Stimulated activated CD8-positive, alpha-beta memory T cell treated with anti-CD3 and anti-CD28 coated beads, Interleukin-7, amount 100 ng/mL, for 48 hours (primary cell): Measurements from ENCODE around the gene FUT4.
"Not testable (repeated sequence)": the region's sequence is repeated elsewhere in the genome, so short reads cannot be mapped to it uniquely, and the experiment has no call there.

Experiments
- DNase-seq, 2 donors: peaks; one replicate each; pipeline ENCODE4 v3.0.0-alpha.2; 2020; ENCODE audit warnings: low read depth in 1 of 2; ENCODE audit errors: extremely low read depth in 1 of 2

FUT4 gene

DNA sequence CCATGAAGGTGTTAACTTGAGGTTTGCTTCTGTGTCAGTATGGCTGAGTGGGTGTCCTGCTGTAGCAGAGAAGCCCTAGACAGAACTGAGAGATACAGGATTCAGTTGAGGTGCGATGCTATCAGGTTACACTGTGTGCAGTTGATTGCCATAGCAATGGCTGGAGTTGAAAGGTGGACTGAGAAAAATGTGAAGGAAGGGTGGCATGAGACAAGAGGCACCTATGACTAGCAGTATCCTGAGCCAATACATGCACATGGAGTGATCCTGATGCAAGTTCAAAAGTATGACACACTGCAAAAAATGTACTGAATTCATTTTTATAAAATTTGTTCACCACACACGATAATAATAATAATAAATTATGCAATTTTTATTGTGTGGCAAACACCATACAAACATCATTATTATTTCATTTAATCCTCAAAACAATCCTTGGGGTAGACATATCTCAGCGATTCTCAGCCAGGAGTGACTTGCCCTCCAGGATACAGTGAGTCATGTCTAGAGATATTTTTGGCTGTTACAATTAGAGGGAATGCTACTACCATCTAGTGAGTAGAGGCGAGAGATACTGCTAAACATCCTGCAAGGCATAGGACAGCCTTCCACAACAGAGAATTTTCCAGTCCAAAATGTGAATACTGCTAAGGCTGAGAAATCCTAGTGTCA lies 19.6 kb downstream of the FUT4 start:
- DNase-seq, result no peak

DNA sequence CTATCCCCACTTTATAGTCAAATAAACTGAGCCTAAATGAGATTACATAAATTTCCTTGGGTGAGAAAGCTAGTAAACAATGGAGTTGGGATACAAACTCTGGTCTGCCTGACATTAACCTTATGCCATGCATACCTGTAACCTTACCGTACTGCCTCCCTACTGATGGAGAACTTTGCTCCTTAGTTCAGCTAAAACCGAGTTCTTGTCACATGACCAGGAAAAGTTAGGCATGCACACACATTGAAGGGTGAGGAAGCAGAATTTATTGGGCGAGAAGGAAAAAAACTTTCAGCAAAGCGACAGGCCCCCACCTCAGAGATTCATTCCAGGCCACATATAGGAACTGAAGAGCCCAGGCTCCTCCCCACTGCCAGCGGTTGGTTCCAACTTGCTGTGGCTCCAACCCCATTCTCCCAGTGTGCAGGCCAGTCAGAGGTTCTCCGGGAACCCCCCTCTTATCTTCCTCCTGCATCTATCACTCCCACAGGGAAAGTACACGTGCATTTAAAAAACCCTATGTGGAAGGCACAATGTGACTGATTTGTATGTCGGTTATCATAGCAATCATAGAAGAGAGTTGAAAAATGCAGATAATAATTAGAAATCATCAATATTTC lies 20.2 kb downstream of the FUT4 start:
- DNase-seq, result no peak

DNA sequence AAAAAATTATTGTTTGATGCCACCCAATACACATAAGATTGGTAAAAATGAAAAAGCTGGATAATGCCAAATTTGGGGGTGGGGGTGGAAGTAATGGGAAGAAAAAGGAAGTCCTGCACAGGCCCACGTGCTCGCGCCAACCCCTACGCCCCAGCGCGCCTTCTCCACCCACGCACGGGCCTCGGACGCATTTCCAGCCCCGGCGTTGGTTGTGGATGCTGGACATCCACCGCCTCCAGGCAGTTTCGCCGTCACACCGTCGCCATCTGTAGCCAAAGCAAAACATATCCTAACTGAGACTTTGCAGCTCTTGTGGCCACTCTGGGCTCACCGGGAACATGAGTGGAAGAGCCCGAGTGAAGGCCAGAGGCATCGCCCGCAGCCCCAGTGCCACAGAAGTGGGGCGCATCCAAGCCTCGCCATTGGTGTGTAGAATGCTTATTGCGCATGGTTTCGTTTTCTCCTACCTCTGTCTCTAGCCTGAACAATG lies 23.5 kb downstream of the FUT4 start, which contains the start of gene PIWIL4:
Gene PIWIL4 (plus strand): TSS at position 188 of the 490 bp plus-strand sequence. CDS start 151 bp downstream, at position 339.
- DNase-seq, result no peak

DNA sequence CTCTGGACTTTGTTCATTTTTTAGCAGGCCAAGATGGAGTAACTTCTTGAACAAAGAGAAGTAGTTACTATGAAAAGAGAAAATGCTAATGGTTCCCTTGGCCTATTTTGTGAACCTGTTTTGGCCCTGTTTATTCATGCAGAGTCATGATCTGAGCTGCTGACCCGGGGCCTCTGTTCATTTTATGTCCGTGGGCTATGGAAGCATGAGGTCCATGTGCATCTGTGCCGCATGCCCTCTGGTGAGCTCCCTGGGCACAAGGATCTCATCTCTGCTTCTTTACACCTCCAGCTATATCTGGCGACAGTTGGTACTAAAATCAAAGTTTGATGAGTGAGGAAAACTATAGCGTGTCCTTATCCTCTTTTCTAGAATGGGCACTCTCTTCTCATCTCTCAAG lies 24.5 kb downstream of the FUT4 start:
- no peak for DNase-seq

DNA sequence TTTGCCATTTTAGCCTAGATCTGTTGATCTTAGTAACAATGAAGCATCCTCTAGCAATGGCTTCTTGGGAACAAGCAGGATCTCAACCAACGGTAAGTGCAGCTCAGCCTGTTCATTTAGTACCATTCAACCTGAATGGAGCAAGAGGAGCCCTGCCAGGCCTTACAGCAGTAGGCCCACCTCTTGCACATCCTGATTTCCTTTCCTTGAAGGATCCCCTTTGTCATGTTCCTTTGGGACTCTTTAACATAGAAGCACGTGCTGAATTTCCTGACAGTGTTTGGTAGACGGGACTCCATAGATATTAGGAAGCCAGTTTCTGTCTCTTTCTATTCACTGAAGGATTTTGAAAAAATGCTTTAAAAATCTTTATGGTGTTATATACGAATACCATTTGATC lies 25.0 kb downstream of the FUT4 start:
- no peak for DNase-seq

DNA sequence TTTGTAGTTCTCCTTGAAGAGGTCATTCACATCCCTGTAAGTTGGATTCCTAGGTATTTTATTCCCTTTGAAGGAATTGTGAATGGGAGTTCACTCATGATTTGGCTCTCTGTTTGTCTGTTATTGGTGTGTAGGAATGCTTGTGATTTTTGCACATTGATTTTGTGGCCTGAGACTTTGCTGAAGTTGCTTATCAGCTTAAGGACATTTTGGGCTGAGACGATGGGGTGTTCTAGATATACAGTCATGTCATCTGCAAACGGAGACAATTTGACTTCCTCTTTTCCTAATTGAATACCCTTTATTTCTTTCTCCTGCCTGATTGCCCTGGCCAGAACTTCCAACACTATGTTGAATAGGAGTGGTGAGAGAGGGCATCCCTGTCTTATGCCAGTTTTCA lies 29.3 kb downstream of the FUT4 start:
- DNase-seq, result not testable (repeated sequence)

DNA sequence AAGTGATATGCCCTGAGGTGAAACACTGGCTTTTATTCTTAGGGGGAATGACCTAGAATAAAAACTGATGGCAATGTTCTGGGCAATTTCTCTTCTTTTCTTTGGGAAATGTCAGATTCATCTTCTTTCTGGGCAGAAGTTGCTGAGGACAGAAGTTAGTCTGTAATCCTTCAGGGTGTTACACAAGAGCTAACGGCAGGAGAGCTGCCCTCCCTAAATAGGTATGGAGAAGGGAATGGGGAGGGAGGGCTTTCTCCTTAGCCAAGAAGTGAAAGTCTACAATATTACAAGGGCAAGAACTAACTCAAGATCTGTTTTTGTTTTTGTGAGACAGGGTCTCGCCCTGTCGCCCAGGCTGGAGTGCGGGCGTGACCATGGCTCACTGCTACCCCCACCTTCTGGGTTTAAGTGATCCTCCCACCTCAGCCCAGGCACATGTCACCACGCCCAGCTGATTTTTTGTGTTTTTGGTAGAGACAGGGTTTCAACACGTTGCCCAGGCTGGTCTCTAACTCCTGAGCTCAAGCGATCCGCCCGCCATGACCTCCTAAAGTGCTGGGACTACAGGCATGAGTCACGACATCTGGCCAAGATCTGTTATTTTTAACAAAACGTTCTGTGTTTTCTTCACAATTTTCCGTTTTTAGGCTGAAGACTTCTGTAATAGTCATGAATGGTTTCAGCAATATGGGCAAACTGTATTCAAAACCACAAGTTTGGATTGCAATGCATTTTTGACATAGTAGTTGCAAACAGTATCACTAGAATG lies 30.7 kb downstream of the FUT4 start:
- DNase-seq, result no peak

DNA sequence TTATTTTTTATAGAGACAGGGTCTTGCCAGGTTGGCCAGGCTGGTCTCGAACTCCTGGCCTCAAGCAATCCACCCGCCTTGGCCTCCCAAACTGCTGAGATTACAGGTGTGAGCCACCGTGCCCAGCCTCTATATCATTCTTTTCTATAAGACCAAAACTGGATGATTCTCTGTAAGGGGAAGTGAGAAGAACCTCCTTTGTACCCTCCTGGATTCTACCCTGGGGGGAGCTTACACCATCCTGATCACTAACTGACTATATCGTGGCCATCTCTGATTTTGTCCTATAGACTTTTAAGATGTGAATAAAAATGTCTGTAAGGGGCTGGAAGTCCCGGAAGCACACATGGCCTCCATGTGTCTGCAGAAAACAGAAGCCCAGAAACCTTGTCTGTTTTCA lies 32.6 kb downstream of the FUT4 start:
- DNase-seq, result no peak

DNA sequence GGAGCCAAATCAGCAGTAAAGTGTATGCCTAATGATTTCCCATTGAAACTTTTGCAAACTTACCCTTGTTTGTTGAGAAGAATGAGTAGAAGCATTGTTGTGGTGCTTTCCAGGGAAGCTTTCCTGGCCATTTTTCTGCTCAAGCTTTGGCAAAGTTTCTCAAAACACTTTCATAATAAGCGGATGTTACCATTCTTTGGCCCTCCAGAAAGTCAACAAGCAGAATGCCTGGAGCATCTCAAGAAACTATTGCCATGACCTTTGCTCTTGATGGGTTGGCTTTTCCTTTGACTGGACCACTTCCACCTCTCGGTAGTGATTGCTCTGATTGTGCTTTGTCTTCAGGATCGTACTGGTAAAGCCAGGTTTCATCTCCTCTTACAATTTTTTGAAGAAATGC lies 34.1 kb downstream of the FUT4 start:
- DNase-seq, result no peak

DNA sequence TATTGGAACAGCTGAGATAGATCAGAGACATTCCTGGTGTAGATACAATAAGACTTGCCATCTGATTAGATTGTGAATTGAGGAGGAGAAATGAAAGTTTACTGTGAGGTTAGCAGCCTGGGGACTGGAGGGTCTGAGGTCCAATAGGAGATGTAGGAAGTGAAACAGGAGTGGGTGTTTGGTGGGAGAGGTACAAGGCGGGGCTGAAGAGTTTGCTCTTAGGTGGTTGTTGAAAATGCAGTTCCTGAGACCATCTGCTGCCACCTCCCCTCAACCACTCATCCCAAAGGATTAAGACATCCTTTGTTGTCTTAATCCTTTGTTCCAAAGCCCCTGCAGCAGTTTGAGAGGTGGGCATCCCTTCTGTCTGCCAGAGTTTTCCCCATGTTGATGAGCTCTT lies 38.2 kb downstream of the FUT4 start:
- DNase-seq, result no peak

DNA sequence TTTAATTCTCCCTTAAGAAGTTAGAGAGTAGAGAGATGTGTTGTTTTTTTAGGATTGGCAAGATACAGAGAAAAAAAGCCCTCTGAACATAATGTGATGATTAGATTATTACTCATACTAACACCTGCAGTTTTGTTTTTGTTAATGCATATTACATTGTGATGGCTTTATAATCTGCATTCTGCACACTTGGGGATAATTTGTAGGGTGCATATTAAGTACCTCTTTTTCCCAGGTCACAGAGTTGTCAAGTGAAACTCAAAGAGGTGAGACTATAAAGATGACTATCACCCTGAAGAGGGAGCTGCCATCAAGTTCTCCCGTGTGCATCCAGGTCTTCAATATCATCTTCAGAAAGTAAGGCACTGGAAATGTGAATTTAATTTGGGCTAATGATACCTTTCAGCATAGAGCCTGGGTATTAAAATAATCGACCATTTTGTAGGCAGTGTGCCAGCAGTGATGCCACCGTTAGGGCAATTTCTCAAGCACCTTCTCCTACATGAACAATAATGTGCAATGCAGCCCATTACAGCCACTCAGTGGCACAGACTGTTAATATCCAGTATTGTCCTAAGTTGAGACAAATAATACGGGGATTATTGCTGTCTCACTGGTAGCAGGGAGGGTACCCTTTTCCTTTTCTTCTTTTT lies 39.6 kb downstream of the FUT4 start:
- no peak for DNase-seq

DNA sequence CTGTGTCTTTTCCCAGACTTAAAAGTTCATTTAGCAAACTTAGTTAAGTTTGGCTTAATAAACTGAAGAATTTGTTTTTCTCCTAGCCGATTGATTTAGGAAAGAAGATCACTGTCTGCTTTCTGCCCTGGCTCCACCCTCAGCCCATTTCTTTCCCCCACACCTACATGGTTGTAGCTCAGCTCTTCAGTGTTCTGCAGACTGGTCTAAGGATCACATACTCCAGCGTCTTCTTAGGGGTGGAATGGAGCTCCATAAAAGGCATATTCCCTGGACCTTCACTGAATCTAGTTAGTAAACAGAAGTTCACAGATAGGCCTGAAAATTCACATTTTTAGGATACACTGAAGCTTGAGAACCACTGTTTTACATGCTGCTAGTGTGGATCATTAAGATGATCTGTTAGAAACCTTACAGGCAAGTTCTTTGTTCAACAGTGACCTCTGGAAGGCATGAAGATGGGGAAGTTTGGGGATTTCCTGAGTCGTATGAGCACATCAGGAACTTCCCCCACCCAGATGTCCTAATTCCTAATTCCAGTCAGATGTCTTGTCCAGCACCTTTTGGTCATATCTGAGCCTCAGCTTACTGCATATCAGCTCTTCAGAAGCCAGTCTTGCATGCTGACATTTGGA lies 40.3 kb downstream of the FUT4 start:
- DNase-seq, result no peak

DNA sequence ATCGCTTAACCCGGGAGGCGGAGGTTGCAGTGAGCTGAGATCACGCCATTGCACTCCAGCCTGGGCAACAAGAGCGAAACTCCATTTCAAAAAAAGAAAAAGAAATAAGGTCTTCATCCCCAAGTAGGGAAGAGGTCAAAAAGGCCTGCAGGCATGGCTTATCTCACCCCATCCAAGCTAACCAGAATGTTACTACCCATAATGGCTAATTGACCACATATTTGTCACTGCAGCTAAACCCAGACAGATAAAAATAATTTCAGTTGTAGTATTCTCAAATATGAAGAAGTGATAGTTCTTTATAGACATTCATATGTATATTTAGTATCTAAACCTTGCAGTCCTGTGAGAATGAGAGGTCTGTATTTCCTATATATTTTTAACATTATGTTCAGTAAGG lies 41.3 kb downstream of the FUT4 start:
- no peak for DNase-seq

DNA sequence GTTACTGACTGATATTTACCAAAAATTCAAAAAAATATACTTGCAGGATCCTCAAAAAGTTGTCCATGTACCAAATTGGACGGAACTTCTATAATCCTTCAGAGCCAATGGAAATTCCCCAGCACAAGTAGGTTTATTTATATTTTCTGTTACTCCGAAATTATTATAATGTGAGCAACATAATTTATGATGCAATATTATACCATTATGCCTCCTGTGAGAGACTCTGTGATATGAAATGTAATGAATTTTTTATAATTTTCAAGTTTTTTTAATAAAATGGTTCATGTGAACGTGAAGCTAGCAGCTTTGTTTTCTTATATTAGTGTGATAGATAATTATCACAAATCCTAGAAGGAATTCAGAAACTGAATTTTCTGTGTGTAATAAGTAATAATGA lies 41.7 kb downstream of the FUT4 start:
- DNase-seq, result no peak

DNA sequence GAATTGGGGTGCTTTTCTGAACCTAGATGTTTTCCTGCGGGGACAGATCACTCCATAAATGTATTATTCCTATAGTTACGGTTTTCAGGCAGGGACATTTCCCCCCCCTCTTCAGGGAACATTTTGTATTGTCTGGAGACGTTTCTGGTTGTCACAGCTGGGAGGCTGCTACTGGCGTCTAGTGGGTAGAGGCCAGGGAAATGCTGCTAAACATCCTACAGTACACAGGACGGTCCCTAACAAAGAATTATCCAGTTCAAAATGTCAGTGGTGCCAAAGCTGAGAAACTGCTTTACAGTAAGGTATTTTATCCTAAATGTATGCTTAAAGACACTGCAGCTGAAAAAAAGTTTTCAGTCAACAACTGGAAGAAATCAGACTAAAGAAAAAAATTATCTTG lies 42.8 kb downstream of the FUT4 start:
- DNase-seq, result no peak

DNA sequence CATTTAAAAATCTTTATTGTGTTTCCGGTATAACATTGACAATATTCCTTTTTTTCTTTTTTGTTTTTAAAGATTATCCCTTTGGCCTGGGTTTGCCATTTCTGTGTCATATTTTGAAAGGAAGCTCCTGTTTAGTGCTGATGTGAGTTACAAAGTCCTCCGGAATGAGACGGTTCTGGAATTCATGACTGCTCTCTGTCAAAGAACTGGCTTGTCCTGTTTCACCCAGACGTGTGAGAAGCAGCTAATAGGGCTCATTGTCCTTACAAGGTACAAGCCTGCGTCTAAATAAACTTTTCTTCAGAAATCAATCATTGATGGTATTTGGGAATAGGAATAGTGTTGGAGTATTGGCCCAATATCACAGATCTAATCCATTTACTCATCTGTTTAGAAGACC lies 43.3 kb downstream of the FUT4 start:
- DNase-seq, result no peak

DNA sequence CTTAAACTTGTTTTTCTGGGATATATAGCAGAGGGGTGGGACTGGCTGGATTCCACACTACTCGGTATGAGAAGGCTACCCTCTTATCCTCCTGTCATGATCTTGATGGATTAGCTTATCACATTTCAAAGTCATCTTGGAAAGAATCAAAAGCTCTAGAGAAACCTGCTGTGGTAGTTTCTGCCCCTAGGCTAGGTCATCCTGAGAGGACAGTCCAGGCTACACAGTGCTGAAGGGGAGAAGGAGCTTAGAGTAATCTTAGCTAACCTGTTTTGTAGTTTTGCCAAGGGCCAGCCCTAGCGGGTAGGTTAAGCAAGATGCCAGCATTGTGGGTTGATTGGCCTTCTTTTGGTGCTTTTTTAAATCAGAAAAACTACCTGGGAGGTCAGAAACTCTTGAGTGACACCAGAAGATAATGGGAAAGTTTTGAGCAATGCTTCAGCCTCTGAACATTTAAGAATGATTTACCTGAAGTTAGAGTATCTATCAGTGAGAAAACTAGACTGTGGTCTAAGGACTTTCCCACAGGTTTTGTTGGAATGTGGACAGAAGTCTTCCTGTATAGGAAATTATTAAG lies 44.7 kb downstream of the FUT4 start:
- no peak for DNase-seq

DNA sequence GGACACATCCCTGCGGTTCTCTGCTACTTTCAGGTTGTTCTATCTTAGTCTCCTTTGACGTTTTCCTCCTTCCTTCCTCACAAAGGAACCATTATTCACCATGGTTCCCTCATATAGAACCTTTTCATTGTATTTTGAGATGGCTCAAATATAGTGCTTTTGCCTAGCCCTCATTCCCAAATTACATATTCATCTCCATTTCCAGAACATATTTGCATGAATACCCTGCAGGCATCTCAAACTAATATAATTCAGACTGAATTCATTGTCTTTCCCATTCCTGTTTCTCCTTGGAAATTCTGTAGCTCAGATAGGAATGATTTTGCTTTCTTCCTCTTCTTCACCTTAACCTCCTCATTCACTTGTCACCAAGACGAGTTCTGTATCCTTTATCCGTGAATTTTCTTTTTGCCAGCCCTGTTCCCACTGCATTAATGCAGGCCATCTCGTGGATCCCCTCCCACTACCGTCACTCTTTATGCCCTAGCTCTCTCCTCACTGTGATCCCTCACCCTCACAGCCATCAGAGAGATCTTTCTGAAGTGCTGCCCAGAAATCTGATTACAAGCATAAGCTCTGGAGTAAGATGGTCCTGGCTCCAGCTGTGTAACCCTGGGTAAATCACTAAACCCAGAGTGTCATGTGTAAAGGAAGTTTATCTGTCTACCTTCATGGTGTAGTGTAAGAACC lies 46.8 kb downstream of the FUT4 start:
- no peak for DNase-seq

DNA sequence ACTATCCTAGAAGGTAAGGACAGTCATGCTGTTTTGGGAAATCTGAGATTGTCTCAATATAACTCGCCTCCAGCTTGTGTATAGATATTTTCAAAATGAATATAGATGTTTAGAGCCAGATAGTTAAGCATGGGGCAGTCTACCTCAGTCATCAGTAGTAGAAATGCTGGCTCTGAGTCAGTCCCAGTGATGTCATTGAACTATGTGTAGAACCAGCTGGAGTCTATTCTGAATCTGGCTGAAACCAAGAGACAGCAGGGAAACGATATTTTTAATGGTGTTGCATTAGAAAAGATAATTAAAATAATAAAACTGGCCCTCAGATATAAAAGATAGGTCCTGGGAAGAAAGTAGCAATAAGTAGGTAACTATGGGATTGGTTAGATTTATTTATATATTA lies 49.3 kb downstream of the FUT4 start:
- DNase-seq, result no peak

DNA sequence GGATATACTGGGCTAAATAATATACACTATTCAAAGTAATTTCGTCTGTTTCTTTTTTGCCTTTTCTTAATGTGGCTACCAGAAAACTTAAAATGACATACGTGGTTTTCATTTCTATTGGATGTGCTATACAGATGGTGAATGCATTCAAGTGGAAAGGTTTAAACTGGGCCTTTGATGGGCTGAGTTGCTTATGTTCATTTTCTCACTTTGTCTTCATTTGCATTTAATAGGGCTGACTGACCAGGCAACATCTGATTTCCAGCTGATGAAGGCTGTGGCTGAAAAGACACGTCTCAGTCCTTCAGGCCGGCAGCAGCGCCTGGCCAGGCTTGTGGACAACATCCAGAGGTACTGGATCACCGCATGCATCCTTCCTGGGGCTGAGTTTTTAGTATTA lies 51.4 kb downstream of the FUT4 start:
- no peak for DNase-seq
